Tibial nerve (tissue), 4 donors: ENCODE data around the gene EXOC4. TPM values are rescaled to one million over a fixed set of nuclear protein-coding genes. Genes with fewer than 3 reads are reported as not detected.

Experiments used
- DNase-seq, 2 donors: peaks; one replicate each; pipeline ENCODE4 v3.0.0-alpha.2; 2019; ENCODE audit warnings: low spot score in 2 of 2
- H3K27ac ChIP-seq, 4 donors: fragments of 200-600 bp; sonication (generic) in 3 of 4; one replicate each; pipeline ENCODE4 v1.5.1; 2017 to 2019; ENCODE audit warnings: mild to moderate bottlenecking in 1 of 4
- H3K27me3 ChIP-seq, 2 donors: fragments of 200-600 bp; sonication (generic) in 1 of 2; one replicate each; pipeline versions ENCODE4 v1.5.1 to v1.6.0; 2017 to 2019
- H3K36me3 ChIP-seq, 3 donors: fragments of 200-600 bp; sonication (generic); one replicate each; pipeline ENCODE4 v1.5.1; 2018 to 2019
- H3K4me1 ChIP-seq, 4 donors: fragments of 200-600 bp; sonication (generic) in 3 of 4; one replicate each; pipeline ENCODE4 v1.5.1; 2017 to 2019
- H3K4me3 ChIP-seq, 4 donors: fragments of 200-600 bp; sonication (generic) in 3 of 4; one replicate each; pipeline ENCODE4 v1.5.1; 2017 to 2019; ENCODE audit warnings: mild to moderate bottlenecking in 1 of 4, moderate library complexity in 1 of 4
- H3K9me3 ChIP-seq, 4 donors: fragments of 200-600 bp; sonication (generic) in 3 of 4; one replicate each; pipeline ENCODE4 v1.5.1; 2017 to 2019
- CTCF ChIP-seq, 5 experiments: fragments of 200-600 bp in 3 of 5; fragments of 450-650 bp in 2 of 5; sonication (generic) in 3 of 5; IDR thresholded peaks; one replicate each; pipeline ENCODE4 v1.5.1; 2016 to 2019; ENCODE audit warnings: antibody characterized with exemption in 5 of 5, mild to moderate bottlenecking in 3 of 5, moderate library complexity in 2 of 5
- EP300 ChIP-seq, 2 donors: sonication (generic); formaldehyde crosslinking; IDR thresholded peaks; one replicate each; pipeline ENCODE4 v1.6.1; 2017; ENCODE audit warnings: antibody characterized with exemption in 2 of 2, mild to moderate bottlenecking in 1 of 2
- POLR2A ChIP-seq, 2 donors: fragments of 450-650 bp; IDR thresholded peaks; one replicate each; pipeline ENCODE4 v1.6.1; 2017; ENCODE audit warnings: antibody characterized with exemption in 2 of 2, mild to moderate bottlenecking in 2 of 2, moderate library complexity in 2 of 2
- WGBS, 2 donors: methylation state at CpG; one replicate each; pipeline ENCODE4 v1.1.5; 2018; 5-methylcytosine and 5-hydroxymethylcytosine counted together
- total RNA-seq, 4 donors: library from RNA; depleted of rRNA; stranded (reverse); fragments of >200 nt; gene quantifications; one replicate each; pipeline ENCODE4 v1.1.0, GENCODE V29; 2016

Gene EXOC4
- total RNA-seq, 4 donors from 2014 or later: 70.0 to 104 (median 85.8) TPM

GRCh38 chr7:133246558-133246957 lies 6.3 kb upstream of the EXOC4 start:
- no peak for TF ChIP-seq EP300 (IDR thresholded peaks at IDR 0.05)
- TF ChIP-seq CTCF (IDR thresholded peaks at IDR 0.05): no peak
- no peak for TF ChIP-seq POLR2A (IDR thresholded peaks at IDR 0.05)
- Histone ChIP-seq H3K36me3 (no peaks in the 10 kb centered on the region), H3K27ac (no peak overlapping the region), H3K27me3 (no peaks in the 10 kb centered on the region), H3K4me1 (no peaks in the 10 kb centered on the region), H3K9me3 (no peaks in the 10 kb centered on the region), H3K4me3 (no peak overlapping the region)
- DNase-seq: no peak
- 75 to 79% methylated on average over 2 of the region's 2 CpGs for WGBS, 2 donors

- Histone ChIP-seq H3K27ac (no peak overlapping the region), H3K4me1 (peaks cover 0 to 9% (median under 1%) of the 10 kb centered on the region in 4 donors), H3K9me3 (no peaks in the 10 kb centered on the region), H3K4me3 (no peak overlapping the region), H3K27me3 (no peaks in the 10 kb centered on the region), H3K36me3 (no peaks in the 10 kb centered on the region)
- TF ChIP-seq CTCF (IDR thresholded peaks at IDR 0.05) (no peak), POLR2A (IDR thresholded peaks at IDR 0.05) (no peak), EP300 (IDR thresholded peaks at IDR 0.05) (no peak)
- DNase-seq: no peak
- 85 to 91% methylated on average over 2 of the region's 2 CpGs for WGBS, 2 donors
Measured at GRCh38 chr7:133248901-133249300, 4.0 kb upstream of the EXOC4 start.

GRCh38 chr7:133252506-133252857 lies 396 bp upstream of the EXOC4 start:
- DNase-seq: no peak
- no peak for TF ChIP-seq CTCF (IDR thresholded peaks at IDR 0.05)
- TF ChIP-seq POLR2A (IDR thresholded peaks at IDR 0.05): no peak
- TF ChIP-seq EP300 (IDR thresholded peaks at IDR 0.05): no peak
- no peaks in the 10 kb centered on the region for H3K27me3 ChIP-seq
- peaks cover 0 to 25% (median 2%) of the 10 kb centered on the region in 4 donors for H3K4me1 ChIP-seq
- no peaks in the 10 kb centered on the region for H3K9me3 ChIP-seq
- peak overlapping the region in 1 of 4 donors; percentile 91 for H3K27ac ChIP-seq
- no peaks in the 10 kb centered on the region for H3K36me3 ChIP-seq
- peak overlapping the region in 1 of 4 donors; percentile 94 for H3K4me3 ChIP-seq
- WGBS, 2 donors: 63 to 69% methylated on average over 3 of the region's 3 CpGs

- H3K4me3 ChIP-seq: peak overlapping the region; percentile 60 to 94 (median 76)
- no peaks in the 10 kb centered on the region for H3K36me3 ChIP-seq
- H3K4me1 ChIP-seq: peaks cover 0 to 25% (median 2%) of the 10 kb centered on the region in 4 donors
- TF ChIP-seq POLR2A (IDR thresholded peaks at IDR 0.05) (no peak), CTCF (IDR thresholded peaks at IDR 0.05) (no peak), EP300 (IDR thresholded peaks at IDR 0.05) (no peak)
- 4 to 6% methylated on average over 7 of the region's 7 CpGs for WGBS, 2 donors
- peak overlapping the region; percentile 56 to 91 (median 88) for H3K27ac ChIP-seq
- peak in 1 of 2 donors; percentile 5 for DNase-seq
- H3K9me3 ChIP-seq: no peaks in the 10 kb centered on the region
- H3K27me3 ChIP-seq: no peaks in the 10 kb centered on the region
Measured at GRCh38 chr7:133253519-133253875, 619 bp downstream of the EXOC4 start.

- DNase-seq: no peak
- no peak overlapping the region for H3K27ac ChIP-seq
- H3K27me3 ChIP-seq: no peaks in the 10 kb centered on the region
- WGBS, 2 donors: 83 to 90% methylated on average over 2 of the region's 2 CpGs
- no peaks in the 10 kb centered on the region for H3K9me3 ChIP-seq
- peaks cover 0 to 25% (median 2%) of the 10 kb centered on the region in 4 donors for H3K4me1 ChIP-seq
- TF ChIP-seq POLR2A (IDR thresholded peaks at IDR 0.05) (no peak), CTCF (IDR thresholded peaks at IDR 0.05) (no peak), EP300 (IDR thresholded peaks at IDR 0.05) (no peak)
- no peak overlapping the region for H3K4me3 ChIP-seq
- H3K36me3 ChIP-seq: no peaks in the 10 kb centered on the region
Measured at GRCh38 chr7:133255486-133255885, 2.6 kb downstream of the EXOC4 start.
